HepG2 (cell line): ENCODE results near the gene PHF21B.

ENCODE experiments used
- KAT7 ChIP-seq: IDR thresholded peaks from 2 replicates; pipeline ENCODE4 v1.6.1; 2018; ENCODE audit warnings: borderline replicate concordance, missing compliant biosample characterization
- NFYC ChIP-seq: IDR thresholded peaks from 2 replicates; pipeline ENCODE4 v1.6.1; 2016; ENCODE audit warnings: missing genetic modification reagents, missing compliant biosample characterization
- SIN3A ChIP-seq: IDR thresholded peaks from 2 replicates; pipeline ENCODE4 v1.6.1; 2011; ENCODE audit warnings: low read depth, mild to moderate bottlenecking, control low read depth, low read length, borderline replicate concordance
- TCF12 ChIP-seq, 2 experiments: fragments of 450-650 bp in 1 of 2; sonication (generic) in 1 of 2; formaldehyde crosslinking in 1 of 2; IDR thresholded peaks; 2 replicates each; pipeline versions ENCODE4 v1.6.1 to v1.8.0; 2017 to 2022; ENCODE audit warnings: antibody characterized with exemption in 1 of 2, mild to moderate bottlenecking in 1 of 2, missing genetic modification reagents in 1 of 2, moderate library complexity in 1 of 2
- ZBTB3 ChIP-seq: sonication (generic); formaldehyde crosslinking; IDR thresholded peaks from 2 replicates; pipeline ENCODE4 v1.4.0; 2020; ENCODE audit warnings: low read depth, mild to moderate bottlenecking, moderate library complexity, missing genetic modification reagents, borderline replicate concordance
- ZNF343 ChIP-seq: sonication (generic); formaldehyde crosslinking; IDR thresholded peaks from 2 replicates; pipeline ENCODE4 v1.4.0; 2020; ENCODE audit warnings: mild to moderate bottlenecking, missing genetic modification reagents
- ZNF552 ChIP-seq: sonication (generic); formaldehyde crosslinking; IDR thresholded peaks from 2 replicates; pipeline ENCODE4 v1.9.0; 2022; ENCODE audit warnings: missing genetic modification reagents, mild to moderate bottlenecking, borderline replicate concordance
- ZNF792 ChIP-seq: IDR thresholded peaks from 2 replicates; pipeline ENCODE4 v1.6.1; 2016
- TF ChIP-seq, protein P1 (sequence below): IDR thresholded peaks from 2 replicates; pipeline ENCODE4 v1.6.1; 2016; ENCODE audit warnings: low read depth
- TF ChIP-seq, protein P2 (sequence below): IDR thresholded peaks from 2 replicates; pipeline ENCODE4 v1.6.1; 2012; ENCODE audit warnings: low read length, improper control_type of control experiment
- TF ChIP-seq, protein P3 (sequence below), 2 experiments: sonication (generic) in 1 of 2; formaldehyde crosslinking in 1 of 2; IDR thresholded peaks; 2 replicates each; pipeline versions ENCODE4 v1.6.1 to v1.9.0; 2014 to 2022; ENCODE audit warnings: antibody characterized with exemption in 1 of 2, borderline replicate concordance in 1 of 2, inconsistent platforms in 1 of 2, low read depth in 1 of 2, missing genetic modification reagents in 1 of 2
- TF ChIP-seq, protein P4 (sequence below), 2 experiments: IDR thresholded peaks; 2 replicates each; pipeline ENCODE4 v1.6.1; 2011 to 2012; ENCODE audit warnings: low read length in 2 of 2, borderline replicate concordance in 1 of 2, low read depth in 1 of 2, mild to moderate bottlenecking in 1 of 2, moderate library complexity in 1 of 2
- TF ChIP-seq, protein P5 (sequence below): sonication (generic); formaldehyde crosslinking; IDR thresholded peaks from 2 replicates; pipeline ENCODE4 v1.5.0; 2020; ENCODE audit warnings: mild to moderate bottlenecking, missing genetic modification reagents, moderate library complexity

DNA sequence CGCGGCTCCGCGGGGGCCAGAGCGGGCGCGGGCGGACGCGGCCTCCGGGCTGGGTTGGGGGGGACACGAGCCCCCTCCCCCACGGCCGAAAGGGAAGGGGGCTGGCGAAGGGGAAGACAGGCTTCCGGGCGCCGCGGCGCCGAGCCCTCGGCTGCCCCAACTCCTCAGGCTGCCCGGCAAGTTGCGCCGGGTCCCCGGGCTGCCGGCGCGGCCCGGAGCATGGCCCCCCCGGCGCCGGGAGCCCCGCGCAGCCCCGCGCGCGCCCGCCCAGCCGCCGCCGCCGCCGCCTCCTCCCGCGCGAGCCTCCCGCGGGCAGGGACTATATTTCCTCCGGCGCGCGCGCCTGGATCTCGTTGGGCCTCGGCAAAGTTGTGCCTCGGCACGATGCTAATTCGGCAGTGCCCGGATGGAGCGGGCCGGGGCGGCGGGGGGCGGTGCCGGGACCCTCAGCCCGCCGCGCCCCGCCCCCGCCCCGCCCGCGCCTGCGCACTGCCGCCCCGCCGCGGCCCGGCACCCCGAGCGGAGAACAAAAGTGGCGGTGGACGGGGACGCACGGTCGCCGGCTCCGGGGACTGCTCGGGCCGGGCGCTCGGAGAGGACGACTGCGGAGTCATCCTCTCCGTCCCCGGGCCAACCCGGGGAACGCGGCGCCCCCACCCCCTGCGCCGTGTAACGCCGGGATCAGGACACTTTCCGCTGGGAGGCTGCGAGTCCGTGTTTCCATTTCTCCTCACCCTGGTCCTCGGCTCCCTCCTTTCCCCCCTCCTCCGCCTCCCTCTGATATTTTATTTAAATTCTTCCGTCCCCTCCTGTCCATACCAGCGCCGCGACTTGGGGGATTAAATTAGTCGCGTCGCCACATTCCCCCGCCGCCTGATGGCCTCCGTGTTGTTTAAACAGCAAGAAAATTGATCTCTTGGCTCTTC, at the start of gene PHF21B:
- TF ChIP-seq TCF12 (IDR thresholded peaks at IDR 0.05) (no peak), TCF12 (CRISPR knock-in tag; IDR thresholded peaks at IDR 0.05) (no peak), ZBTB3 (CRISPR knock-in tag) (no peak), ZNF552 (CRISPR knock-in tag) (no peak), KAT7 (CRISPR knock-in tag) (no peak), ZNF792 (CRISPR knock-in tag) (no peak), NFYC (CRISPR knock-in tag) (no peak), SIN3A (no peak), ZNF343 (no peak)
- TF ChIP-seq, protein P1, sequence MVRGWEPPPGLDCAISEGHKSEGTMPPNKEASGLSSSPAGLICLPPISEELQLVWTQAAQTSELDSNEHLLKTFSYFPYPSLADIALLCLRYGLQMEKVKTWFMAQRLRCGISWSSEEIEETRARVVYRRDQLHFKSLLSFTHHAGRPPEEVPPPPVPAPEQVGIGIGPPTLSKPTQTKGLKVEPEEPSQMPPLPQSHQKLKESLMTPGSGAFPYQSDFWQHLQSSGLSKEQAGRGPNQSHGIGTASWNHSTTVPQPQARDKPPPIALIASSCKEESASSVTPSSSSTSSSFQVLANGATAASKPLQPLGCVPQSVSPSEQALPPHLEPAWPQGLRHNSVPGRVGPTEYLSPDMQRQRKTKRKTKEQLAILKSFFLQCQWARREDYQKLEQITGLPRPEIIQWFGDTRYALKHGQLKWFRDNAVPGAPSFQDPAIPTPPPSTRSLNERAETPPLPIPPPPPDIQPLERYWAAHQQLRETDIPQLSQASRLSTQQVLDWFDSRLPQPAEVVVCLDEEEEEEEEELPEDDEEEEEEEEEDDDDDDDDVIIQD (CRISPR knock-in tag) = no peak
- TF ChIP-seq, protein P2, sequence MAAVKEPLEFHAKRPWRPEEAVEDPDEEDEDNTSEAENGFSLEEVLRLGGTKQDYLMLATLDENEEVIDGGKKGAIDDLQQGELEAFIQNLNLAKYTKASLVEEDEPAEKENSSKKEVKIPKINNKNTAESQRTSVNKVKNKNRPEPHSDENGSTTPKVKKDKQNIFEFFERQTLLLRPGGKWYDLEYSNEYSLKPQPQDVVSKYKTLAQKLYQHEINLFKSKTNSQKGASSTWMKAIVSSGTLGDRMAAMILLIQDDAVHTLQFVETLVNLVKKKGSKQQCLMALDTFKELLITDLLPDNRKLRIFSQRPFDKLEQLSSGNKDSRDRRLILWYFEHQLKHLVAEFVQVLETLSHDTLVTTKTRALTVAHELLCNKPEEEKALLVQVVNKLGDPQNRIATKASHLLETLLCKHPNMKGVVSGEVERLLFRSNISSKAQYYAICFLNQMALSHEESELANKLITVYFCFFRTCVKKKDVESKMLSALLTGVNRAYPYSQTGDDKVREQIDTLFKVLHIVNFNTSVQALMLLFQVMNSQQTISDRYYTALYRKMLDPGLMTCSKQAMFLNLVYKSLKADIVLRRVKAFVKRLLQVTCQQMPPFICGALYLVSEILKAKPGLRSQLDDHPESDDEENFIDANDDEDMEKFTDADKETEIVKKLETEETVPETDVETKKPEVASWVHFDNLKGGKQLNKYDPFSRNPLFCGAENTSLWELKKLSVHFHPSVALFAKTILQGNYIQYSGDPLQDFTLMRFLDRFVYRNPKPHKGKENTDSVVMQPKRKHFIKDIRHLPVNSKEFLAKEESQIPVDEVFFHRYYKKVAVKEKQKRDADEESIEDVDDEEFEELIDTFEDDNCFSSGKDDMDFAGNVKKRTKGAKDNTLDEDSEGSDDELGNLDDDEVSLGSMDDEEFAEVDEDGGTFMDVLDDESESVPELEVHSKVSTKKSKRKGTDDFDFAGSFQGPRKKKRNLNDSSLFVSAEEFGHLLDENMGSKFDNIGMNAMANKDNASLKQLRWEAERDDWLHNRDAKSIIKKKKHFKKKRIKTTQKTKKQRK = no peak
- TF ChIP-seq, protein P3, sequence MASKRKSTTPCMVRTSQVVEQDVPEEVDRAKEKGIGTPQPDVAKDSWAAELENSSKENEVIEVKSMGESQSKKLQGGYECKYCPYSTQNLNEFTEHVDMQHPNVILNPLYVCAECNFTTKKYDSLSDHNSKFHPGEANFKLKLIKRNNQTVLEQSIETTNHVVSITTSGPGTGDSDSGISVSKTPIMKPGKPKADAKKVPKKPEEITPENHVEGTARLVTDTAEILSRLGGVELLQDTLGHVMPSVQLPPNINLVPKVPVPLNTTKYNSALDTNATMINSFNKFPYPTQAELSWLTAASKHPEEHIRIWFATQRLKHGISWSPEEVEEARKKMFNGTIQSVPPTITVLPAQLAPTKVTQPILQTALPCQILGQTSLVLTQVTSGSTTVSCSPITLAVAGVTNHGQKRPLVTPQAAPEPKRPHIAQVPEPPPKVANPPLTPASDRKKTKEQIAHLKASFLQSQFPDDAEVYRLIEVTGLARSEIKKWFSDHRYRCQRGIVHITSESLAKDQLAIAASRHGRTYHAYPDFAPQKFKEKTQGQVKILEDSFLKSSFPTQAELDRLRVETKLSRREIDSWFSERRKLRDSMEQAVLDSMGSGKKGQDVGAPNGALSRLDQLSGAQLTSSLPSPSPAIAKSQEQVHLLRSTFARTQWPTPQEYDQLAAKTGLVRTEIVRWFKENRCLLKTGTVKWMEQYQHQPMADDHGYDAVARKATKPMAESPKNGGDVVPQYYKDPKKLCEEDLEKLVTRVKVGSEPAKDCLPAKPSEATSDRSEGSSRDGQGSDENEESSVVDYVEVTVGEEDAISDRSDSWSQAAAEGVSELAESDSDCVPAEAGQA (IDR thresholded peaks at IDR 0.05; ENCODE audit: low read depth) = no peak
- TF ChIP-seq, protein P3 (CRISPR knock-in tag; IDR thresholded peaks at IDR 0.05; ENCODE audit: borderline replicate concordance) = no peak
- TF ChIP-seq, protein P4, sequence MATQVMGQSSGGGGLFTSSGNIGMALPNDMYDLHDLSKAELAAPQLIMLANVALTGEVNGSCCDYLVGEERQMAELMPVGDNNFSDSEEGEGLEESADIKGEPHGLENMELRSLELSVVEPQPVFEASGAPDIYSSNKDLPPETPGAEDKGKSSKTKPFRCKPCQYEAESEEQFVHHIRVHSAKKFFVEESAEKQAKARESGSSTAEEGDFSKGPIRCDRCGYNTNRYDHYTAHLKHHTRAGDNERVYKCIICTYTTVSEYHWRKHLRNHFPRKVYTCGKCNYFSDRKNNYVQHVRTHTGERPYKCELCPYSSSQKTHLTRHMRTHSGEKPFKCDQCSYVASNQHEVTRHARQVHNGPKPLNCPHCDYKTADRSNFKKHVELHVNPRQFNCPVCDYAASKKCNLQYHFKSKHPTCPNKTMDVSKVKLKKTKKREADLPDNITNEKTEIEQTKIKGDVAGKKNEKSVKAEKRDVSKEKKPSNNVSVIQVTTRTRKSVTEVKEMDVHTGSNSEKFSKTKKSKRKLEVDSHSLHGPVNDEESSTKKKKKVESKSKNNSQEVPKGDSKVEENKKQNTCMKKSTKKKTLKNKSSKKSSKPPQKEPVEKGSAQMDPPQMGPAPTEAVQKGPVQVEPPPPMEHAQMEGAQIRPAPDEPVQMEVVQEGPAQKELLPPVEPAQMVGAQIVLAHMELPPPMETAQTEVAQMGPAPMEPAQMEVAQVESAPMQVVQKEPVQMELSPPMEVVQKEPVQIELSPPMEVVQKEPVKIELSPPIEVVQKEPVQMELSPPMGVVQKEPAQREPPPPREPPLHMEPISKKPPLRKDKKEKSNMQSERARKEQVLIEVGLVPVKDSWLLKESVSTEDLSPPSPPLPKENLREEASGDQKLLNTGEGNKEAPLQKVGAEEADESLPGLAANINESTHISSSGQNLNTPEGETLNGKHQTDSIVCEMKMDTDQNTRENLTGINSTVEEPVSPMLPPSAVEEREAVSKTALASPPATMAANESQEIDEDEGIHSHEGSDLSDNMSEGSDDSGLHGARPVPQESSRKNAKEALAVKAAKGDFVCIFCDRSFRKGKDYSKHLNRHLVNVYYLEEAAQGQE (IDR thresholded peaks at IDR 0.05; ENCODE audit: borderline replicate concordance in 1 of 2, low read depth in 1 of 2, low read length in 2 of 2) = no peak
- TF ChIP-seq, protein P5, sequence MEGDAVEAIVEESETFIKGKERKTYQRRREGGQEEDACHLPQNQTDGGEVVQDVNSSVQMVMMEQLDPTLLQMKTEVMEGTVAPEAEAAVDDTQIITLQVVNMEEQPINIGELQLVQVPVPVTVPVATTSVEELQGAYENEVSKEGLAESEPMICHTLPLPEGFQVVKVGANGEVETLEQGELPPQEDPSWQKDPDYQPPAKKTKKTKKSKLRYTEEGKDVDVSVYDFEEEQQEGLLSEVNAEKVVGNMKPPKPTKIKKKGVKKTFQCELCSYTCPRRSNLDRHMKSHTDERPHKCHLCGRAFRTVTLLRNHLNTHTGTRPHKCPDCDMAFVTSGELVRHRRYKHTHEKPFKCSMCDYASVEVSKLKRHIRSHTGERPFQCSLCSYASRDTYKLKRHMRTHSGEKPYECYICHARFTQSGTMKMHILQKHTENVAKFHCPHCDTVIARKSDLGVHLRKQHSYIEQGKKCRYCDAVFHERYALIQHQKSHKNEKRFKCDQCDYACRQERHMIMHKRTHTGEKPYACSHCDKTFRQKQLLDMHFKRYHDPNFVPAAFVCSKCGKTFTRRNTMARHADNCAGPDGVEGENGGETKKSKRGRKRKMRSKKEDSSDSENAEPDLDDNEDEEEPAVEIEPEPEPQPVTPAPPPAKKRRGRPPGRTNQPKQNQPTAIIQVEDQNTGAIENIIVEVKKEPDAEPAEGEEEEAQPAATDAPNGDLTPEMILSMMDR = no peak
